Chondrocyte (in vitro differentiated cells): ENCODE data around the gene C13orf42. TPM values are rescaled to one million over a fixed set of nuclear protein-coding genes. Genes with fewer than 3 reads are reported as not detected.

Source experiments
- DNase-seq: peaks from one replicate; pipeline ENCODE4 v3.0.0; 2021; ENCODE audit warnings: mixed read lengths, low spot score
- H3K27ac Mint-ChIP-seq: one replicate; pipeline ENCODE4 v1.8.0; 2021; ENCODE audit warnings: mild to moderate bottlenecking, moderate library complexity, mixed read lengths; ENCODE audit not compliant: unreplicated experiment
- H3K27me3 Mint-ChIP-seq: 2 replicates; pipeline ENCODE4 v1.8.0; 2021; ENCODE audit warnings: low read depth, mixed read lengths
- H3K36me3 Mint-ChIP-seq: 2 replicates; pipeline ENCODE4 v1.8.0; 2021; ENCODE audit warnings: low read depth, mixed read lengths
- H3K4me1 Mint-ChIP-seq: 2 replicates; pipeline ENCODE4 v1.8.0; 2021; ENCODE audit warnings: low read depth, mild to moderate bottlenecking, mixed read lengths
- H3K4me3 Mint-ChIP-seq: one replicate; pipeline ENCODE4 v1.8.0; 2021; ENCODE audit warnings: mild to moderate bottlenecking, moderate library complexity, mixed read lengths; ENCODE audit not compliant: unreplicated experiment
- H3K9me3 Mint-ChIP-seq: 2 replicates; pipeline ENCODE4 v1.8.0; 2021; ENCODE audit warnings: low read depth, mixed read lengths
- CTCF ChIP-seq: fragments of 200-600 bp; sonication (generic); IDR thresholded peaks from 2 replicates; pipeline ENCODE4 v1.5.0; 2021; ENCODE audit warnings: antibody characterized with exemption, mild to moderate bottlenecking, moderate library complexity
- total RNA-seq: library from RNA; stranded (reverse); gene quantifications from 3 replicates; pipeline ENCODE4 v1.2.1, GENCODE V29; 2021

Gene C13orf42
- total RNA-seq, 1 donor from 2014 or later: not detected

GRCh38 chr13:51034906-51035305, 76.2 kb downstream of the C13orf42 start:
- Mint-ChIP-seq H3K27ac (no peak overlapping the region), H3K9me3 (no peaks in the 10 kb centered on the region), H3K4me3 (no peak overlapping the region), H3K4me1 (peaks cover 9% of the 10 kb centered on the region), H3K36me3 (peaks cover 1% of the 10 kb centered on the region), H3K27me3 (no peaks in the 10 kb centered on the region)
- no peak for TF ChIP-seq CTCF
- DNase-seq: no peak

- no peak overlapping the region for H3K4me3 Mint-ChIP-seq
- no peaks in the 10 kb centered on the region for H3K27me3 Mint-ChIP-seq
- TF ChIP-seq CTCF: no peak
- H3K36me3 Mint-ChIP-seq: peaks cover 1% of the 10 kb centered on the region
- H3K4me1 Mint-ChIP-seq: peaks cover 9% of the 10 kb centered on the region
- no peak overlapping the region for H3K27ac Mint-ChIP-seq
- H3K9me3 Mint-ChIP-seq: no peaks in the 10 kb centered on the region
- DNase-seq: no peak
These were observed 77.5 kb downstream of the C13orf42 start for GRCh38 chr13:51033421-51034185.

GRCh38 chr13:51032831-51033230, 78.2 kb downstream of the C13orf42 start:
- no peak for DNase-seq
- H3K4me1 Mint-ChIP-seq: peaks cover 9% of the 10 kb centered on the region
- H3K4me3 Mint-ChIP-seq: no peak overlapping the region
- no peaks in the 10 kb centered on the region for H3K9me3 Mint-ChIP-seq
- TF ChIP-seq CTCF: no peak
- H3K27ac Mint-ChIP-seq: no peak overlapping the region
- H3K27me3 Mint-ChIP-seq: no peaks in the 10 kb centered on the region
- H3K36me3 Mint-ChIP-seq: peaks cover 1% of the 10 kb centered on the region

Other genes starting within 250 kb of the C13orf42 start
- gene RNASEH2B, start 201.5 kb downstream of the C13orf42 start, total RNA-seq: 18.2 to 23.5 TPM (median 22.3 TPM) in 3 replicates
- gene FAM124A, start 111.1 kb upstream of the C13orf42 start, total RNA-seq: 1.0 to 2.4 TPM (median 2.3 TPM) in 3 replicates
- not detected in 3 replicates for gene SERPINE3, start 228.4 kb upstream of the C13orf42 start, total RNA-seq